A172 (cell line): ENCODE data around the gene INSL3. TPM values are rescaled to one million over a fixed set of nuclear protein-coding genes. Genes with fewer than 3 reads are reported as not detected.
A peak's percentile ranks its signal among the peaks of the same experiment; 100 is the strongest.
"Not testable (repeated sequence)": the region's sequence is repeated elsewhere in the genome, so short reads cannot be mapped to it uniquely, and the experiment has no call there.

ENCODE experiments used
- DNase-seq: peaks from one replicate; pipeline ENCODE4 v3.0.0-alpha.2; 2015; ENCODE audit warnings: low spot score
- total RNA-seq: library from RNA; depleted of rRNA; stranded (reverse); fragments of >200 nt; shearing (Covaris generic); gene quantifications from 2 replicates; pipeline ENCODE4 v1.2.3, GENCODE V29; 2014

Gene INSL3
- total RNA-seq, 1 experiment from 2014 or later = not detected

GRCh38 chr19:17817668-17818363, 3.5 kb downstream of the INSL3 start:
- no peak for DNase-seq

GRCh38 chr19:17812099-17812498, 9.2 kb downstream of the INSL3 start:
- no peak for DNase-seq

GRCh38 chr19:17811681-17812080, 9.6 kb downstream of the INSL3 start:
- DNase-seq = no peak

- DNase-seq = no peak
These were observed 10.2 kb downstream of the INSL3 start for GRCh38 chr19:17811103-17811502.

DNA sequence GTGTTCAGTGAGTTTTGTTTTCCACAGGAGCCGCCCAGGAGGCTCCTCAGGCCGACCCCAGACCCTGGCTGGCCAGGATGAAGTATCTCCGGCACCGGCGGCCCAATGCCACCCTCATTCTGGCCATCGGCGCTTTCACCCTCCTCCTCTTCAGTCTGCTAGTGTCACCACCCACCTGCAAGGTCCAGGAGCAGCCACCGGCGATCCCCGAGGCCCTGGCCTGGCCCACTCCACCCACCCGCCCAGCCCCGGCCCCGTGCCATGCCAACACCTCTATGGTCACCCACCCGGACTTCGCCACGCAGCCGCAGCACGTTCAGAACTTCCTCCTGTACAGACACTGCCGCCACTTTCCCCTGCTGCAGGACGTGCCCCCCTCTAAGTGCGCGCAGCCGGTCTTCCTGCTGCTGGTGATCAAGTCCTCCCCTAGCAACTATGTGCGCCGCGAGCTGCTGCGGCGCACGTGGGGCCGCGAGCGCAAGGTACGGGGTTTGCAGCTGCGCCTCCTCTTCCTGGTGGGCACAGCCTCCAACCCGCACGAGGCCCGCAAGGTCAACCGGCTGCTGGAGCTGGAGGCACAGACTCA, 13.5 kb downstream of the INSL3 start:
- no peak for DNase-seq

DNA sequence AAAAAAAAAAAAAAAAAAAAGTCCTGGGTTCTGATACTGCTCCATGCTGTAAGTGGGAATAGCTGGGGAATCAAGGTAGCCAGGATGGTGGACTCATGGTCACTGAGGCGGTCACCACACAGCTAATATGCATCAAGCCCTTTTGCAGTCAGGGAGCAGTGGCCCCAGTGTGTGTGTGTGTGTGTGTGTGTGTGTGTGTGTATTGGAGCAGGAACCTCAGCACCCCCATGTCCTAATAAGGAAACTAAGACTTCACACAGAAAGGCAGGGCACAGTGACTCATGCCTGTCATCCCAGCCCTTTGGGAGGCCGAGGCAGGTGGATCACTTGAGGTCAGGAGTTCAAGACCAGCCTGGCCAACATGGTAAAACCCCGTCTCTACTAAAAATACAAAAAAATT, 14.4 kb downstream of the INSL3 start:
- DNase-seq = peak; percentile 46

GRCh38 chr19:17805427-17805826, 15.9 kb downstream of the INSL3 start:
- no peak for DNase-seq

- peak; percentile 38 for DNase-seq
These were observed 17.9 kb downstream of the INSL3 start for GRCh38 chr19:17803264-17803896.

DNA sequence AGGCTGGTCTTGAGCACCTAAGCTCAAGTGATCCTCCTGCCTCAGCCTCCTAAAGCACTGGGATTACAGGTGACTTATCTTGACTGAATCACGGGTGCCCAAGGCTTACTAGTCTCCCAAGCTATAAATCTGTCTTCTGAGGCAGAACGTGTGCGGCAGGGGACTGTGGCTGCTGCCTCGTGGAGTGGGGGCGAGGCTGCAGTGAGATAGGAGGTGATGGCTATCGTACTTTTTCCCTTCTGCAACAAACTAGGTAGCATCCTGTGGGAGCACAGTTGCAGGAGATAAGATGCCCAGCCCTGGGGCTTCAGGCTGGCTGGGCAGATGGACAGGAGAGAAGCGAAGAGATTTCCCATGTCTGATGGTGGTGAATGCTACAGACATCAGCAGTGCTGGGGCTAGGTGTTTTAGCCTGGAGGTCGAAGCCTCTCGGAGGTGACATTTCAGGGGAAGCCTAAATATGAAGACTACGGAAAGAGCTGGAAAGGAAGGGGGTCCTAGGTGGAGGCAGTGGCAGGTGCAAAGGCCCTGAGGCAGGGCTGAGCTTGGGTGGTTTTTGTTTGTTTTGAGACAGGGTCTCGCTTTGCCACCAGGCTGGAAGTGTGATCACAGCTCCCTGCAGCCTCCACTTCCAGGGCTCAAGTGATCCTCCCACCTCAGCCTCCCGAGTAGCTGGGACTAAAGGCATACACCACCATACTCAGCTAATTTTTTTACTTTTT, 19.0 kb downstream of the INSL3 start:
- DNase-seq = no peak

GRCh38 chr19:17798599-17798998, 22.7 kb downstream of the INSL3 start:
- not testable (repeated sequence) for DNase-seq

- peak; percentile 77 for DNase-seq
These were observed 23.7 kb downstream of the INSL3 start for GRCh38 chr19:17797424-17798201.

- DNase-seq = no peak
These were observed 24.4 kb downstream of the INSL3 start for GRCh38 chr19:17796838-17797423.

GRCh38 chr19:17796013-17796837, 25.1 kb downstream of the INSL3 start:
- DNase-seq = no peak

- DNase-seq = no peak
These were observed 25.8 kb downstream of the INSL3 start for GRCh38 chr19:17795495-17795856.

- no peak for DNase-seq
These were observed 26.4 kb downstream of the INSL3 start, which contains the start of gene B3GNT3 for GRCh38 chr19:17794731-17795494. B3GNT3 (plus strand) TSS chr19:17795138; CDS start chr19:17807808, 12,670 bp downstream.

DNA sequence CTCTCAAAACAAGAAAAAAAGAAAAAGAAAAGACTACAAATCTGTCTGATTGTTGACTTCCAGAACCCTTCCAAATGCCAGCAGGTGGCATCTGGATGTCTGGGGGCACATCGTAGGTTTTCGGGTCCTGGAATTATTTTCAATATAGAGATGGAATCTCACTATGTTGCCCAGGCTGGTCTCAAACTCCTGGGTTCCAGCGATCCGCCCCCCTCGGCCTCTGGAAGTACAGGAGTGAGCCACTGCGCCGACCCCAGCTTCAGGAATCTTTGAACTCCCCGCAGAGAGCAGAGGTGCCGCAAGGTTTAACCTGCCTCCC, 26.9 kb downstream of the INSL3 start:
- DNase-seq = no peak

DNA sequence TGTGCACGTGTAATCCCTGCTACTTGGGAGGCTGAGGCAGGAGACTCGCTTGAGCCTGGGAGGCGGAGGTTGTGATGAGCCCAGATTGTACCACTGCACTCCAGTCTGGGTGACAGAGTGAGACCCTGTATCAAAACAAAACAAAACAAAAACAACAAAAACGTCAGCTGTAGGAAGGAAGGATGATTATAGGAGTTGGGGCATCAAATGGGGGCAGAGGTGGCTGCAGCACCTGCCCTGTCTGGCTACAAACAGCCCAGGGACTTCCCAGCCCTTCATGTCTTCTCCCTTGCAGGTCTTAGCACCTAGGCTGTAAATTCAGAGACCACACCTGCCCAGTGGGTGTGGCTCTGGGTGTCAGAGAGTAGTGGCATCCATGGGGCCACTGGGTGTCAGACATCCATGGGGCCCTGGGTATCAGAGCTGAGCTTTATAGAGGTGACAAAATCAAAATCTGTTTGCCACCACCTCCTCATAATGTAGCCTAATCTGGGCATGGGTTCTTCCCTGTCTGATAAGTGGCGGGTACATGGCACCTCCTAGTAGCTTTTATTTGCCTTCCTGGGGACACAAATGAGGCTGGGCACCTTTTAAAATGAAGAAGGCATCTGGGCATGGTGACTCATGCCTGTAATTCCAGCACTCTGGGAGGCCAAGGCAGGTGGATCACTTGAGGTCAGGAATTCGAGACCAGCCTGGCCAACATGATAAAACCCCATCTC, 31.1 kb downstream of the INSL3 start:
- DNase-seq = no peak

DNA sequence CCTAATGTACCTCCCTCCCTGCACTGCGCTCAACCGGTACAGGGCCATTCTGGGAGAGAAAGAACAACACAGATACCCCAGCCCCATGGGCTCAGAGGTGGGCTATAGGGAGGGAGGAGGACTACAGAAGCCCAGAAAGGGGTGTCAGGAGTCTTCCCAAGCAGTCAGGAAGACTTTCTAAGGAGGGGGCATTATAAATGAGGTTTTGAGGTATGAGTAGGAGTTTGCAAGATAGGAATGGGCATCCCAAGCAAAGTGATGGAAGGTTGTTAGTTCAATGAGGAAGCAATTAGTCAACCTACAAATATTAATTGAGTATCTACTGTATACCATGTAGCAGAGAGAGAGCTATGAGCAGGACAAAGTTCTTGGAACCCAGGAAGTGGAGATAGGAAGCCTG, 32.7 kb downstream of the INSL3 start:
- DNase-seq = no peak

- DNase-seq = no peak
These were observed 33.9 kb downstream of the INSL3 start for GRCh38 chr19:17787274-17787913.
